ENCODE results near the gene PDE9A. TPM values are rescaled to one million over a fixed set of nuclear protein-coding genes. Genes with fewer than 3 reads are reported as not detected.

PDE9A gene
- total and polyA plus RNA-seq, 2 of the 4 experiments (the other 2 are of a cell fraction) = 0.89 to 0.90 TPM

GRCh38 chr21:42764443-42764760 is 111.0 kb downstream of the PDE9A start (continued):
- TF ChIP-seq ELK1 (IDR thresholded peaks at IDR 0.05; ENCODE audit: borderline replicate concordance, low read depth, low read length) (no peak), MAFK (IDR thresholded peaks at IDR 0.05; ENCODE audit: low read depth, low read length) (no peak), NFE2L2 (IDR thresholded peaks at IDR 0.05; ENCODE audit: low read depth, low read length) (no peak)

- H3K27ac ChIP-seq (ENCODE audit: insufficient read depth, low read length) = no peak overlapping the region
- H2BK120ac ChIP-seq (ENCODE audit: low read depth, low read length) = no peak overlapping the region
- no peak overlapping the region for H3K14ac ChIP-seq (replicated peaks; ENCODE audit: low read depth, low read length)
- H3K4me2 ChIP-seq (ENCODE audit: low read depth, low read length) = no peak overlapping the region
- no peak overlapping the region for H2BK15ac ChIP-seq (ENCODE audit: low read depth, low read length)
- H2AK5ac ChIP-seq (ENCODE audit: low read depth, low read length) = no peak overlapping the region
- H2AFZ ChIP-seq (replicated peaks; ENCODE audit: low read length, poor library complexity) = no peak overlapping the region
- no peak for TF ChIP-seq POLR2A (IDR thresholded peaks at IDR 0.05; ENCODE audit: low read depth, low read length)
- TF ChIP-seq RCOR1 (IDR thresholded peaks at IDR 0.05; ENCODE audit: insufficient replicate concordance, low read length) = no peak
- TF ChIP-seq RFX5 (IDR thresholded peaks at IDR 0.05; ENCODE audit: low read depth, low read length) = no peak
- ATAC-seq (ENCODE audit: low read depth) = no peak
- H3K4ac ChIP-seq (ENCODE audit: low read depth, low read length) = no peak overlapping the region
- no peak overlapping the region for H2BK5ac ChIP-seq (ENCODE audit: low read depth, low read length, poor library complexity, severe bottlenecking)
- in situ Hi-C loops (cut with MboI; ENCODE audit: low sequenced_read_pairs) (loop anchor here (25.0 kb wide), 1 partner anchor 97 kb away; no protein-coding TSS in a partner anchor), intact Hi-C loops (cut with micrococcal nuclease) (no loop called here), dilution Hi-C loops (cut with HindIII; ENCODE audit: low sequenced_read_pairs, unreplicated experiment) (no loop called here)
- no TSS peak for BruUV-seq (replicated peaks)
- H3K27me3 ChIP-seq (ENCODE audit: control insufficient read depth, insufficient read depth, low read length) = 0 out of 2 replicates have a peak, but pooled peaks cover 2% of the 10 kb centered on the region
- H3K4me3 ChIP-seq (ENCODE audit: insufficient read depth, low read depth, low read length) = no peak overlapping the region
- no peaks in the 10 kb centered on the region; the same call in 1 of the 2 replicates for H4K20me1 ChIP-seq (ENCODE audit: insufficient read depth, low read length)
- no peak overlapping the region for H2BK20ac ChIP-seq (ENCODE audit: low read depth, low read length)
- no peaks in the 10 kb centered on the region for H3K4me1 ChIP-seq (ENCODE audit: control insufficient read depth, insufficient read depth, low read length)
- POLR2A ChIA-PET (ENCODE audit: unreplicated experiment) = no interaction called here
- CTCF ChIA-PET = no interaction called here
- no peak overlapping the region for H3K9ac ChIP-seq (ENCODE audit: low read depth, low read length)
- peaks cover 9% of the 10 kb centered on the region; the same call in 1 of the 2 replicates for H3K36me3 ChIP-seq (ENCODE audit: control insufficient read depth, insufficient read depth, low read length)
- H4K91ac ChIP-seq (ENCODE audit: insufficient read depth, low read depth, low read length) = no peak overlapping the region
- no peak overlapping the region for H3K56ac ChIP-seq (ENCODE audit: extremely low read depth, insufficient read depth, low read length)
- H3K9me1 ChIP-seq (ENCODE audit: insufficient read depth, low read length) = peaks cover 6% of the 10 kb centered on the region; the same call in 1 of the 2 replicates
- no peak overlapping the region for H3K23ac ChIP-seq (ENCODE audit: low read depth, low read length)
- no peak overlapping the region for H3K18ac ChIP-seq (ENCODE audit: low read depth, low read length)
- WGBS, 2 experiments (ENCODE audit: extremely low coverage in 2 of 2, insufficient read length in 1 of 2) = no CpG with 5 or more reads among the region's 1 CpG
- no peaks in the 10 kb centered on the region for H3K9me3 ChIP-seq (ENCODE audit: control insufficient read depth, insufficient read depth, low read length)
- H4K5ac ChIP-seq (ENCODE audit: low read depth, low read length) = no peak overlapping the region
- no peaks in the 10 kb centered on the region for H3K79me1 ChIP-seq (ENCODE audit: low read depth in 1 of 2, low read length in 2 of 2)
- no peak overlapping the region for H2AK9ac ChIP-seq (replicated peaks; ENCODE audit: low read depth, low read length, poor library complexity)
- DNase-seq = no peak
- no peak overlapping the region for H4K8ac ChIP-seq (ENCODE audit: low read depth in 2 of 2, low read length in 2 of 2)
These were observed 111.5 kb downstream of the PDE9A start for GRCh38 chr21:42764883-42765282.
